BLaER1 (cell line): ENCODE data around the gene SDK1.
"Not testable (repeated sequence)": the region's sequence is repeated elsewhere in the genome, so short reads cannot be mapped to it uniquely, and the experiment has no call there.

ENCODE experiments used
- H3K27ac ChIP-seq: shearing (Covaris generic); formaldehyde crosslinking; 2 replicates; pipeline ENCODE4 v1.8.1; 2022
- H3K27me3 ChIP-seq: shearing (Covaris generic); formaldehyde crosslinking; 2 replicates; pipeline ENCODE4 v1.8.1; 2022
- H3K36me3 ChIP-seq: shearing (Covaris generic); formaldehyde crosslinking; 2 replicates; pipeline ENCODE4 v1.8.1; 2022
- H3K4me1 ChIP-seq: shearing (Covaris generic); formaldehyde crosslinking; 2 replicates; pipeline ENCODE4 v1.8.1; 2022
- H3K4me2 ChIP-seq: shearing (Covaris generic); formaldehyde crosslinking; 2 replicates; pipeline ENCODE4 v1.8.1; 2022
- H3K4me3 ChIP-seq: shearing (Covaris generic); formaldehyde crosslinking; 2 replicates; pipeline ENCODE4 v1.8.1; 2022
- H3K9ac ChIP-seq: shearing (Covaris generic); formaldehyde crosslinking; 2 replicates; pipeline ENCODE4 v1.8.1; 2022
- H3K9me3 ChIP-seq: shearing (Covaris generic); formaldehyde crosslinking; 2 replicates; pipeline ENCODE4 v1.8.1; 2022
- H4K20me1 ChIP-seq: shearing (Covaris generic); formaldehyde crosslinking; 2 replicates; pipeline ENCODE4 v1.8.1; 2022
- Cebpa-rat ChIP-seq: shearing (Covaris generic); IDR thresholded peaks from 2 replicates; pipeline ENCODE4 v1.8.1; 2022

The SDK1 gene

GRCh38 chr7:4233621-4234497 is 932.8 kb downstream of the SDK1 start:
- H3K4me1 ChIP-seq = no peaks in the 10 kb centered on the region
- H3K4me2 ChIP-seq = no peak overlapping the region
- H3K9ac ChIP-seq = no peak overlapping the region
- no peak overlapping the region for H3K4me3 ChIP-seq
- no peak overlapping the region for H3K27ac ChIP-seq
- H4K20me1 ChIP-seq = no peaks in the 10 kb centered on the region
- TF ChIP-seq Cebpa-rat = no peak
- no peaks in the 10 kb centered on the region for H3K36me3 ChIP-seq
- no peaks in the 10 kb centered on the region for H3K9me3 ChIP-seq
- H3K27me3 ChIP-seq = no peaks in the 10 kb centered on the region

- Histone ChIP-seq H3K4me3 (no peak overlapping the region), H3K4me2 (no peak overlapping the region), H3K27ac (no peak overlapping the region), H3K9ac (no peak overlapping the region), H3K36me3 (no peaks in the 10 kb centered on the region), H3K9me3 (no peaks in the 10 kb centered on the region), H3K27me3 (no peaks in the 10 kb centered on the region), H3K4me1 (no peaks in the 10 kb centered on the region), H4K20me1 (no peaks in the 10 kb centered on the region)
- no peak for TF ChIP-seq Cebpa-rat
Measured at GRCh38 chr7:4234498-4234855, 933.4 kb downstream of the SDK1 start.

- no peak for TF ChIP-seq Cebpa-rat
- Histone ChIP-seq H3K9me3 (no peaks in the 10 kb centered on the region), H3K4me3 (no peak overlapping the region), H3K27ac (no peak overlapping the region), H4K20me1 (no peaks in the 10 kb centered on the region), H3K9ac (no peak overlapping the region), H3K4me2 (no peak overlapping the region), H3K36me3 (no peaks in the 10 kb centered on the region), H3K4me1 (no peaks in the 10 kb centered on the region), H3K27me3 (no peaks in the 10 kb centered on the region)
Measured at GRCh38 chr7:4234886-4235285, 933.8 kb downstream of the SDK1 start.

DNA sequence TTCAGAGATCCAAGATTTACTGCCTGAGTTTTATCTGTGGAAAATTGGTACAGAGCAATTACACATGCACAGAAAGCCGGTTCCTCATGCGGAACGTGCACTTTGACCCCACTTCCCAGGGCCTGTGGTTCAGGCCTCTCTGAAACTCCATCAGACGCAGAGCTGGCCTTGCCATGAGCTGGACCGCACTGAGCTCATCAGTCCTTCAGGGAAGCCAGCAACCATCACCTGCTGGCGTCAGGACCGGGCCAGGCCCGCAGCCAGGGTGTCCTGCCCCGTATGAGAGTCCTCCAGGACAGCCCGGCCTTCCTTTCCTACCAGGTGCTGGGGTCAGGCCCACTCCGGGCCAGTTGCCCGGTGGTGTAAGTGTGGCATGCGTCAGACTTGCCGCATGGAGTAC is 934.5 kb downstream of the SDK1 start:
- Histone ChIP-seq H3K4me2 (no peak overlapping the region), H3K9ac (no peak overlapping the region), H3K27ac (no peak overlapping the region), H4K20me1 (no peaks in the 10 kb centered on the region), H3K27me3 (no peaks in the 10 kb centered on the region), H3K9me3 (no peaks in the 10 kb centered on the region), H3K4me3 (no peak overlapping the region), H3K36me3 (no peaks in the 10 kb centered on the region), H3K4me1 (no peaks in the 10 kb centered on the region)
- TF ChIP-seq Cebpa-rat = no peak

DNA sequence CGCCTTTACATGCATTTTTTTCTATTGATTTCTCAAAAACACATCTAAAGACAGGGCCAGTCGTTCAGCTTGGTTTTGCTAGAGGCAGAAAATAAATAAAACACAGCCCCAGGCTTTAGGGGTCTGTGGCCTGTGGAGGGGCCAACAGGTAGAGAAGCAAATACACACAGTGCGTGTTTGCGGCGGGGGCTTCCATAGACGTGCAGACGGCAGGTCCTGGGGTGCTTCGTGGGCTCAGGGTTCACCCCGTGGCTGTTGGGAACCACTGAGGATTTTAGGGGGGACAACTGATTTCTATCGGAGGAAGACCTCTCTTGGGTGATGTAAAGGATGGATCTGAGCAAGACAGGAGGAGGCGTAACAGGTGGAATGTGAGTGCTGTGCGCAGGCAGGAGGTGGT is 935.3 kb downstream of the SDK1 start:
- Histone ChIP-seq H3K27me3 (no peaks in the 10 kb centered on the region), H3K4me3 (no peak overlapping the region)
- no peak for TF ChIP-seq Cebpa-rat

GRCh38 chr7:4236873-4237272 is 935.8 kb downstream of the SDK1 start:
- H3K9ac ChIP-seq, H3K4me2 ChIP-seq, H3K4me1 ChIP-seq, H3K4me3 ChIP-seq, H3K9me3 ChIP-seq, H4K20me1 ChIP-seq, H3K27ac ChIP-seq, H3K36me3 ChIP-seq, H3K27me3 ChIP-seq: not testable (repeated sequence)

More for the DNA sequence above, 935.3 kb downstream of the SDK1 start:
- no peak overlapping the region for H3K27ac ChIP-seq
- H3K4me1 ChIP-seq = no peaks in the 10 kb centered on the region
- H3K9me3 ChIP-seq = no peaks in the 10 kb centered on the region
- no peaks in the 10 kb centered on the region for H3K36me3 ChIP-seq
- no peak overlapping the region for H3K4me2 ChIP-seq
- H3K9ac ChIP-seq = no peak overlapping the region
- no peaks in the 10 kb centered on the region for H4K20me1 ChIP-seq

DNA sequence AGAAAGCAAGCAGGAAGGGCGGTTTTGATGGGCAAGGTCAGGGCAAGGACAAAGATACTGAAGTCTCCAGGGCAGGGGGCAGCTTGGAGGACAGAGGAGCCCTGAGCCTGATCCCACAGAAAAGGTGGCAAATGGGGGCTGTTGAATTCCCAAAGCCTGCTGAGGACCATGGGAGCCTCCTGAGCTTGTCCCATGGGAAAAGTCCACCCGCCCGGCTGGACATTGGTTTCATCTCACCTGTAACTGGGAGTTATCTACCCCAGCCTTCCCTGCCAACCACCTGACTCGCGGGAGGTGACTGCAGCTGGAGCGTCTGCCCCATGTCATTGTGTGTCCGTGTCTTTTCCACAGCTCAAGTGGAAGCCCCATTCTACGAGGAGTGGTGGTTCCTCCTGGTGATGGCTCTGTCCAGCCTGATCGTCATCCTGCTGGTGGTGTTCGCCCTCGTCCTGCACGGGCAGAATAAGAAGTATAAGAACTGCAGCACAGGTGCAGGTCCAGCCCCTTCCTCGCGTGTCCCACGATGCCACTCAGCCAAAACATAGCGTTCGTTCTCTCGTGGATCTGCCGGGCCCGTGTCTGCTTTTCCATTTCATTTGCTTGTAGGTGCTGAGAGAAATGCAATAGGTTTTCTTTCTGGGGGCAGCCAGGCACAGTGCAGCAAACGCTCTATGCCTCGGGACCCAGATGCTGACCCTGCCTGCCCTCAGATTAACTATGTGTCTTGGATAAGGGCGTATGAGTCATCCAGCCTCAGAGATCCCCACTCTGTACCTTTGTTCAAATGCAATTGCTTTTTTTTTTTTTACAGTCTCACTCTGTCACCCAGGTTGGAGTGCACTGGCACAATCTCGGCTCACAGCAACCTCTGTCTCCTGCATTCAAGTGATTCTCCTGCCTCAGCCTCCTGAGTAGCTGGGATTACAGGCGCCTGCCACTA is 936.5 kb downstream of the SDK1 start:
- Histone ChIP-seq H3K9ac (no peak overlapping the region), H3K4me1 (no peaks in the 10 kb centered on the region), H3K27ac (no peak overlapping the region), H3K4me2 (no peak overlapping the region), H3K9me3 (no peaks in the 10 kb centered on the region), H4K20me1 (no peaks in the 10 kb centered on the region), H3K36me3 (no peaks in the 10 kb centered on the region), H3K4me3 (no peak overlapping the region), H3K27me3 (no peaks in the 10 kb centered on the region)
- no peak for TF ChIP-seq Cebpa-rat

GRCh38 chr7:4238861-4239260 is 937.8 kb downstream of the SDK1 start:
- H3K9ac ChIP-seq = no peak overlapping the region
- H4K20me1 ChIP-seq = no peaks in the 10 kb centered on the region
- H3K4me1 ChIP-seq = no peaks in the 10 kb centered on the region
- H3K27ac ChIP-seq = no peak overlapping the region
- no peak overlapping the region for H3K4me2 ChIP-seq
- no peaks in the 10 kb centered on the region for H3K27me3 ChIP-seq
- no peaks in the 10 kb centered on the region for H3K9me3 ChIP-seq
- no peak for TF ChIP-seq Cebpa-rat
- no peaks in the 10 kb centered on the region for H3K36me3 ChIP-seq
- no peak overlapping the region for H3K4me3 ChIP-seq

DNA sequence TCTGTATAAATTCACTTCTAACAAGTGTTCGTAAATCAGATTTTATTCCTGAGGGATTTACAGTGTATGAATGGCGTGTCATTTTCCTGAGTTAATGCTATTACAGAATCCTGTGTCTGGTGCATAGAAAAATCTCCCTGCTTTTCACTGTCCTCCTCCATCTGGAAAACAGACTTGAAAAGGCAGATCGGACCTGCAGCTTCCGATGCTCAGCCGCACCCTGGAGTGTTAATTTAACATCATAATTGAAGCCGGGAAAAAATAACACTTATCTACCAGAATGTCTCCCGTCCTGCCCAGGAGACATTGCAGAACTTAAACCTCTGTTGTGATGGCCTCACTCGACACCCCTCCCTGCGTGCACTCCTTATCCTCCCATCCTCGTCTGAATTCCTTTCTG is 939.0 kb downstream of the SDK1 start:
- Histone ChIP-seq H3K4me1 (no peaks in the 10 kb centered on the region), H3K9ac (no peak overlapping the region), H3K36me3 (no peaks in the 10 kb centered on the region)

More for the DNA sequence above, 939.0 kb downstream of the SDK1 start:
- Histone ChIP-seq H3K9me3 (no peaks in the 10 kb centered on the region), H3K27me3 (no peaks in the 10 kb centered on the region), H4K20me1 (no peaks in the 10 kb centered on the region), H3K4me3 (no peak overlapping the region), H3K27ac (no peak overlapping the region), H3K4me2 (no peak overlapping the region)
- TF ChIP-seq Cebpa-rat = no peak
